HL-60 (cell line): Measurements from ENCODE around the gene NFIB.

Experiments used
- DNase-seq, 2 experiments: peaks; one replicate each; pipeline ENCODE4 v3.0.0-alpha.2; 2010 to 2020; ENCODE audit warnings: low read depth in 1 of 2, low spot score in 1 of 2
- H3K27ac ChIP-seq: fragments of 250-450 bp; sonication (Bioruptor Pico); replicated peaks from 2 replicates; pipeline ENCODE4 v1.5.1; 2020; ENCODE audit warnings: mild to moderate bottlenecking, moderate library complexity
- H3K27me3 ChIP-seq: fragments of 250-450 bp; sonication (Bioruptor Pico); 2 replicates; pipeline ENCODE4 v1.5.1; 2021; ENCODE audit warnings: mild to moderate bottlenecking, moderate library complexity; ENCODE audit not compliant: insufficient read depth, poor library complexity, severe bottlenecking
- H3K4me3 ChIP-seq: replicated peaks from 2 replicates; pipeline ENCODE4 v1.5.1; 2011; ENCODE audit warnings: mild to moderate bottlenecking, control low read depth, low read length; ENCODE audit not compliant: insufficient read depth
- CTCF ChIP-seq: IDR thresholded peaks from one replicate; pipeline ENCODE4 v1.5.1; 2011; ENCODE audit warnings: low read length, control low read depth, inconsistent platforms; ENCODE audit not compliant: insufficient read depth
- GABPA ChIP-seq: IDR thresholded peaks from 2 replicates; pipeline ENCODE4 v1.6.1; 2012; ENCODE audit warnings: low read depth
- POLR2AphosphoS5 ChIP-seq: IDR thresholded peaks from 2 replicates; pipeline ENCODE4 v1.6.1; 2012; ENCODE audit warnings: low read depth
- SPI1 ChIP-seq: IDR thresholded peaks from 2 replicates; pipeline ENCODE4 v1.6.1; 2012; ENCODE audit warnings: low read depth, mild to moderate bottlenecking, borderline replicate concordance
- TF ChIP-seq, protein P1 (sequence below): IDR thresholded peaks from 2 replicates; pipeline ENCODE4 v1.6.1; 2012; ENCODE audit warnings: low read depth; ENCODE audit not compliant: insufficient replicate concordance

NFIB gene

DNA sequence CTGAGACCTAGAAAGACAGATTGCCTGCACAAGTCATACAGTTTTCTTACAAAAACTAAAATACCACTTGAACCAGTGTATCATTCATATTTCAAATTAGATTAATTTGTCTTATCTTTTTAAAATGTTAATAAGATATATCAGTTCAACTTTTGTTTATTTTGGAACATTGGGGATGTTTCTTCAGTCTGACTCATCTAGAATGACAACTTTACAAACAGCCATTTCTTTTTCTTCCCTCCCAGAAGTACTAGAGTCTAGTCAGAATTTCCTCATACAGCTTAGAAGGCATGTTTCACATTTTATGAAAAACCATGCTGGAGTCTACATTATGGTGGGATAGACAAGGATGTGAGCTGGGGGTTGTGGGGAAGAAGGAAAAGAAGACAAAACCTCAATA is 262.5 kb downstream of the NFIB start:
- TF ChIP-seq GABPA (no peak), POLR2AphosphoS5 (no peak), SPI1 (no peak), CTCF (no peak)
- TF ChIP-seq, protein P1, sequence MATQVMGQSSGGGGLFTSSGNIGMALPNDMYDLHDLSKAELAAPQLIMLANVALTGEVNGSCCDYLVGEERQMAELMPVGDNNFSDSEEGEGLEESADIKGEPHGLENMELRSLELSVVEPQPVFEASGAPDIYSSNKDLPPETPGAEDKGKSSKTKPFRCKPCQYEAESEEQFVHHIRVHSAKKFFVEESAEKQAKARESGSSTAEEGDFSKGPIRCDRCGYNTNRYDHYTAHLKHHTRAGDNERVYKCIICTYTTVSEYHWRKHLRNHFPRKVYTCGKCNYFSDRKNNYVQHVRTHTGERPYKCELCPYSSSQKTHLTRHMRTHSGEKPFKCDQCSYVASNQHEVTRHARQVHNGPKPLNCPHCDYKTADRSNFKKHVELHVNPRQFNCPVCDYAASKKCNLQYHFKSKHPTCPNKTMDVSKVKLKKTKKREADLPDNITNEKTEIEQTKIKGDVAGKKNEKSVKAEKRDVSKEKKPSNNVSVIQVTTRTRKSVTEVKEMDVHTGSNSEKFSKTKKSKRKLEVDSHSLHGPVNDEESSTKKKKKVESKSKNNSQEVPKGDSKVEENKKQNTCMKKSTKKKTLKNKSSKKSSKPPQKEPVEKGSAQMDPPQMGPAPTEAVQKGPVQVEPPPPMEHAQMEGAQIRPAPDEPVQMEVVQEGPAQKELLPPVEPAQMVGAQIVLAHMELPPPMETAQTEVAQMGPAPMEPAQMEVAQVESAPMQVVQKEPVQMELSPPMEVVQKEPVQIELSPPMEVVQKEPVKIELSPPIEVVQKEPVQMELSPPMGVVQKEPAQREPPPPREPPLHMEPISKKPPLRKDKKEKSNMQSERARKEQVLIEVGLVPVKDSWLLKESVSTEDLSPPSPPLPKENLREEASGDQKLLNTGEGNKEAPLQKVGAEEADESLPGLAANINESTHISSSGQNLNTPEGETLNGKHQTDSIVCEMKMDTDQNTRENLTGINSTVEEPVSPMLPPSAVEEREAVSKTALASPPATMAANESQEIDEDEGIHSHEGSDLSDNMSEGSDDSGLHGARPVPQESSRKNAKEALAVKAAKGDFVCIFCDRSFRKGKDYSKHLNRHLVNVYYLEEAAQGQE: no peak
- H3K4me3 ChIP-seq: no peak overlapping the region
- no peaks in the 10 kb centered on the region for H3K27me3 ChIP-seq
- DNase-seq: no peak
- H3K27ac ChIP-seq: no peak overlapping the region

DNA sequence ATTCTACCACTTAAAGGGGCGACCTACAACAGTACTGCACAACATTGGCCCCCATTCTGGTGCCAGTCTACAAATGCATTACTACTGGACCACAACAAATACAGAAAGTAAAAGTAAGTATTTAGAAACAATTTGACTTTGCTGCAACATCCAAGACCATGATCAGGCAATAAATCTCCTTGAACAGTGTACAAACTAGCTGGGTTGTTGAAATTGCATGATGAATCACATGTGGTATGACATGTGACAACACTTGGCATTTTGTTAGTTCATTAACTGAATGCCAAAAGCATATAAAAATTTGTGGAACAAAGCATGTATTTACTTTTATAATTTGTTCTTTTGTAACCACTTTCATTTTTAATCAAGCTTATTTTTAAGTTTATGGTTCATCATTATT is 270.5 kb downstream of the NFIB start:
- no peak for TF ChIP-seq CTCF
- TF ChIP-seq, protein P1: no peak
- TF ChIP-seq POLR2AphosphoS5: no peak
- no peak for TF ChIP-seq GABPA
- Histone ChIP-seq H3K27ac (no peak overlapping the region), H3K4me3 (no peak overlapping the region), H3K27me3 (no peaks in the 10 kb centered on the region)
- DNase-seq: no peak

- TF ChIP-seq, protein P1: no peak
- TF ChIP-seq POLR2AphosphoS5 (no peak), CTCF (no peak), GABPA (no peak), SPI1 (no peak)
- Histone ChIP-seq H3K27me3 (no peaks in the 10 kb centered on the region), H3K4me3 (no peak overlapping the region)
Observed at GRCh38 chr9:14037331-14037730, 276.6 kb downstream of the NFIB start.

More at GRCh38 chr9:14037331-14037730, 276.6 kb downstream of the NFIB start:
- DNase-seq: no peak
- H3K27ac ChIP-seq: no peak overlapping the region
